Panc1 (cell line): Measurements from ENCODE around the gene CDYL. TPM values are rescaled to one million over a fixed set of nuclear protein-coding genes. Genes with fewer than 3 reads are reported as not detected.

Experiments
- ATAC-seq: fragments of 200-7000 bp; cut with Tn5 transposase; 2 replicates; pipeline ENCODE4 v1.9.1; 2020; ENCODE audit warnings: mild to moderate bottlenecking, moderate library complexity
- BruUV-seq: library from RNA; stranded (reverse); fragments of 400-500 nt; replicated peaks from 2 replicates; lab custom pipeline; 2021; lab: Mats Ljungman, UMichigan
- CTCF ChIA-PET: fragments of 300-600 bp; sonication (Branson Sonifier 250); formaldehyde crosslinking; loops from one replicate; lab custom pipeline; 2022; ENCODE audit warnings: antibody characterized with exemption; lab: Charles Lee
- POLR2A ChIA-PET: fragments of 300-600 bp; sonication (Branson Sonifier 250); formaldehyde crosslinking; loops from one replicate; lab custom pipeline; 2022; ENCODE audit warnings: antibody characterized with exemption; lab: Charles Lee
- DNase-seq: peaks from one replicate; pipeline ENCODE4 v3.0.0-alpha.2; 2010; ENCODE audit warnings: low read depth, low spot score
- H3K27ac ChIP-seq: 2 replicates; pipeline ENCODE4 v1.5.1; 2011; ENCODE audit warnings: mild to moderate bottlenecking, low read length, inconsistent platforms
- H3K27me3 ChIP-seq: fragments of 200-500 bp; sonication (Bioruptor generic); 2 replicates; pipeline ENCODE4 v1.6.0; 2014; ENCODE audit warnings: low read length, inconsistent platforms; ENCODE audit not compliant: control insufficient read depth, insufficient read depth
- H3K36me3 ChIP-seq: fragments of 200-500 bp; sonication (Bioruptor generic); 2 replicates; pipeline ENCODE4 v1.5.1; 2014; ENCODE audit warnings: inconsistent platforms, mild to moderate bottlenecking, low read length, moderate library complexity; ENCODE audit not compliant: control insufficient read depth, insufficient read depth
- H3K4me1 ChIP-seq: 2 replicates; pipeline ENCODE4 v1.5.1; 2011; ENCODE audit warnings: inconsistent platforms, mild to moderate bottlenecking, low read length, moderate library complexity; ENCODE audit not compliant: control insufficient read depth, insufficient read depth
- H3K4me3 ChIP-seq, 2 experiments: 2 replicates each; pipeline ENCODE4 v1.5.1; 2011 to 2012; ENCODE audit warnings: low read depth in 2 of 2, low read length in 2 of 2, mild to moderate bottlenecking in 2 of 2, inconsistent platforms in 1 of 2, moderate library complexity in 1 of 2
- H3K9me3 ChIP-seq: fragments of 200-500 bp; sonication (Bioruptor generic); 2 replicates; pipeline ENCODE4 v1.5.1; 2014; ENCODE audit warnings: low read depth, mild to moderate bottlenecking, inconsistent platforms, low read length, moderate library complexity; ENCODE audit not compliant: control insufficient read depth, insufficient read depth
- CTCF ChIP-seq: fragments of 450-650 bp; IDR thresholded peaks from 2 replicates; pipeline ENCODE4 v1.5.1; 2017; ENCODE audit warnings: mild to moderate bottlenecking
- POLR2AphosphoS5 ChIP-seq: IDR thresholded peaks from 2 replicates; pipeline ENCODE4 v1.6.1; 2012; ENCODE audit warnings: mild to moderate bottlenecking, low read depth, low read length, moderate library complexity
- SIN3A ChIP-seq: IDR thresholded peaks from 2 replicates; pipeline ENCODE4 v1.6.1; 2012; ENCODE audit warnings: low read depth, mild to moderate bottlenecking, low read length, moderate library complexity, borderline replicate concordance; ENCODE audit not compliant: insufficient read depth
- TCF7L2 ChIP-seq: IDR thresholded peaks from 2 replicates; pipeline ENCODE4 v1.6.1; 2011; ENCODE audit warnings: mild to moderate bottlenecking, low read depth, low read length, inconsistent platforms
- in situ Hi-C: cut with HindIII; loops from 2 replicates; pipeline ENCODE4 v1.10.0; 2016; ENCODE audit warnings: low sequenced_read_pairs, low pct_unique_long_range_greater_than_20kb
- intact Hi-C: fragments of 100-400 bp; cut with micrococcal nuclease; formaldehyde crosslinking; loops from one replicate; pipeline ENCODE4 v1.10.0; 2022; ENCODE audit not compliant: unreplicated experiment
- total RNA-seq: library from RNA; stranded (reverse); gene quantifications from one replicate; pipeline ENCODE4 v1.2.1, GENCODE V29; 2021; ENCODE audit not compliant: unreplicated experiment
- TF ChIP-seq, protein P1 (sequence below), 2 experiments: IDR thresholded peaks; 2 replicates each; pipeline ENCODE4 v1.6.1; 2011 to 2012; ENCODE audit warnings: low read depth in 2 of 2, control low read depth in 1 of 2, low read length in 1 of 2, mild to moderate bottlenecking in 1 of 2, moderate library complexity in 1 of 2; ENCODE audit not compliant: insufficient read depth in 1 of 2

The CDYL gene
- total RNA-seq, 1 experiment from 2014 or later: 61.4 TPM

GRCh38 chr6:4997862-4998261, 221.7 kb downstream of the CDYL start:
- ChIA-PET CTCF (no interaction called here), POLR2A (no interaction called here)
- H3K4me3 ChIP-seq: no peak overlapping the region
- H3K36me3 ChIP-seq: peaks cover 16% of the 10 kb centered on the region
- H3K9me3 ChIP-seq: no peaks in the 10 kb centered on the region
- H3K4me1 ChIP-seq: no peaks in the 10 kb centered on the region
- intact Hi-C loops (no loop called here), in situ Hi-C loops (no loop called here)
- TF ChIP-seq, protein P1, sequence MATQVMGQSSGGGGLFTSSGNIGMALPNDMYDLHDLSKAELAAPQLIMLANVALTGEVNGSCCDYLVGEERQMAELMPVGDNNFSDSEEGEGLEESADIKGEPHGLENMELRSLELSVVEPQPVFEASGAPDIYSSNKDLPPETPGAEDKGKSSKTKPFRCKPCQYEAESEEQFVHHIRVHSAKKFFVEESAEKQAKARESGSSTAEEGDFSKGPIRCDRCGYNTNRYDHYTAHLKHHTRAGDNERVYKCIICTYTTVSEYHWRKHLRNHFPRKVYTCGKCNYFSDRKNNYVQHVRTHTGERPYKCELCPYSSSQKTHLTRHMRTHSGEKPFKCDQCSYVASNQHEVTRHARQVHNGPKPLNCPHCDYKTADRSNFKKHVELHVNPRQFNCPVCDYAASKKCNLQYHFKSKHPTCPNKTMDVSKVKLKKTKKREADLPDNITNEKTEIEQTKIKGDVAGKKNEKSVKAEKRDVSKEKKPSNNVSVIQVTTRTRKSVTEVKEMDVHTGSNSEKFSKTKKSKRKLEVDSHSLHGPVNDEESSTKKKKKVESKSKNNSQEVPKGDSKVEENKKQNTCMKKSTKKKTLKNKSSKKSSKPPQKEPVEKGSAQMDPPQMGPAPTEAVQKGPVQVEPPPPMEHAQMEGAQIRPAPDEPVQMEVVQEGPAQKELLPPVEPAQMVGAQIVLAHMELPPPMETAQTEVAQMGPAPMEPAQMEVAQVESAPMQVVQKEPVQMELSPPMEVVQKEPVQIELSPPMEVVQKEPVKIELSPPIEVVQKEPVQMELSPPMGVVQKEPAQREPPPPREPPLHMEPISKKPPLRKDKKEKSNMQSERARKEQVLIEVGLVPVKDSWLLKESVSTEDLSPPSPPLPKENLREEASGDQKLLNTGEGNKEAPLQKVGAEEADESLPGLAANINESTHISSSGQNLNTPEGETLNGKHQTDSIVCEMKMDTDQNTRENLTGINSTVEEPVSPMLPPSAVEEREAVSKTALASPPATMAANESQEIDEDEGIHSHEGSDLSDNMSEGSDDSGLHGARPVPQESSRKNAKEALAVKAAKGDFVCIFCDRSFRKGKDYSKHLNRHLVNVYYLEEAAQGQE (IDR thresholded peaks at IDR 0.05; ENCODE audit: insufficient read depth in 1 of 2, low read depth in 2 of 2, low read length in 1 of 2): no peak
- no peak for TF ChIP-seq TCF7L2
- TF ChIP-seq POLR2AphosphoS5: no peak
- DNase-seq (no peak), ATAC-seq (no peak)
- no TSS peak for BruUV-seq
- no peak overlapping the region for H3K27ac ChIP-seq
- no peaks in the 10 kb centered on the region for H3K27me3 ChIP-seq

DNA sequence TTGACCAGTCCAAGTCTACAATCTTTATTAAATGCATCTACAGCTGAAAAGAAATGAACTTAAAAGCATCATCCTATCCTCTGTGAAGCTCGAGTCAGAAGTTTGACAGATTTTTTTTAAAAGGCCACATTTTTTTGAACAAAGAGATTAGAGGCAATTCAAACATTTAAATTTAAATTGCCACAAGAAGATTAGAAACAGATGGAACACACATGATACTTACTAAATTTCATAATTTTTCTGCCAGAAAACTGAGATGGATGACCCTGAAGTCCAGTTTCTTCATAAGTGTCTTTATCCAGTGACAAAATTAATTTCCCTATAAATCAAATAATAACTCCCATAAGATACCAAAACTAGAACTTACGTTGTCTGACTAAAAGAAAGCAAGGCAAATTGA, 223.4 kb downstream of the CDYL start:
- ChIA-PET POLR2A (no interaction called here), CTCF (no interaction called here)
- H3K27ac ChIP-seq: no peak overlapping the region
- H3K9me3 ChIP-seq: no peaks in the 10 kb centered on the region
- intact Hi-C loops (no loop called here), in situ Hi-C loops (no loop called here)
- H3K4me1 ChIP-seq: no peaks in the 10 kb centered on the region
- peaks cover 16% of the 10 kb centered on the region for H3K36me3 ChIP-seq
- BruUV-seq: no TSS peak
- ATAC-seq: no peak
- H3K4me3 ChIP-seq: no peak overlapping the region
- DNase-seq: no peak
- no peaks in the 10 kb centered on the region for H3K27me3 ChIP-seq
- TF ChIP-seq TCF7L2: no peak
- TF ChIP-seq, protein P1 (IDR thresholded peaks at IDR 0.05; ENCODE audit: insufficient read depth in 1 of 2, low read depth in 2 of 2, low read length in 1 of 2): no peak
- TF ChIP-seq POLR2AphosphoS5: no peak
- TF ChIP-seq SIN3A: no peak
- no peak for TF ChIP-seq CTCF
